Upper lobe of left lung (tissue), 6 donors: Measurements from ENCODE around the gene ACTC1. TPM values are rescaled to one million over a fixed set of nuclear protein-coding genes. Genes with fewer than 3 reads are reported as not detected.
"Not testable (repeated sequence)": the region's sequence is repeated elsewhere in the genome, so short reads cannot be mapped to it uniquely, and the experiment has no call there.

Experiments used
- ATAC-seq, 2 donors: fragments of 200-7000 bp; cut with Tn5 transposase; one replicate each; pipeline ENCODE4 v1.9.1; 2022; ENCODE audit warnings: mild to moderate bottlenecking in 2 of 2, moderate library complexity in 2 of 2; ENCODE audit not compliant: low FRiP score in 2 of 2
- DNase-seq, 2 donors: peaks; one replicate each; pipeline ENCODE4 v3.0.0-alpha.2; 2019 to 2020
- H3K27ac ChIP-seq, 4 donors: fragments of 200-600 bp; sonication (generic); one replicate each; pipeline ENCODE4 v1.5.1; 2016 to 2019
- H3K27me3 ChIP-seq, 4 donors: fragments of 200-600 bp; sonication (generic); one replicate each; pipeline ENCODE4 v1.5.1; 2017 to 2019
- H3K36me3 ChIP-seq, 4 donors: fragments of 200-600 bp; sonication (generic); one replicate each; pipeline ENCODE4 v1.5.1; 2016 to 2019
- H3K4me1 ChIP-seq, 4 donors: fragments of 200-600 bp; sonication (generic); one replicate each; pipeline ENCODE4 v1.5.1; 2018 to 2019
- H3K4me3 ChIP-seq, 4 donors: fragments of 200-600 bp; sonication (generic); one replicate each; pipeline ENCODE4 v1.5.1; 2017 to 2019; ENCODE audit warnings: mild to moderate bottlenecking in 2 of 4, moderate library complexity in 1 of 4
- H3K9me3 ChIP-seq, 4 donors: fragments of 200-600 bp; sonication (generic); one replicate each; pipeline ENCODE4 v1.5.1; 2018 to 2019
- EP300 ChIP-seq, 4 donors: sonication (generic); formaldehyde crosslinking; IDR thresholded peaks; one replicate each; pipeline ENCODE4 v1.5.1; 2017; ENCODE audit warnings: antibody characterized with exemption in 4 of 4, control low read depth in 2 of 4
- POLR2A ChIP-seq, 4 donors: fragments of 450-650 bp; IDR thresholded peaks; one replicate each; pipeline ENCODE4 v1.5.1; 2016 to 2017; ENCODE audit warnings: antibody characterized with exemption in 4 of 4, mild to moderate bottlenecking in 2 of 4
- POLR2AphosphoS5 ChIP-seq, 2 donors: sonication (generic); formaldehyde crosslinking; IDR thresholded peaks; one replicate each; pipeline ENCODE4 v1.5.1; 2017; ENCODE audit warnings: antibody characterized with exemption in 2 of 2
- WGBS, 2 donors: methylation state at CpG; one replicate each; pipeline ENCODE4 v1.1.5; 2017 to 2018; 5-methylcytosine and 5-hydroxymethylcytosine counted together
- total RNA-seq, 6 donors: library from RNA; depleted of rRNA in 4 of 6; stranded (reverse); fragments of >200 nt in 4 of 6; gene quantifications; one replicate each; pipeline versions ENCODE4 v1.1.0 to v1.2.1, GENCODE V29; 2016 to 2021
- TF ChIP-seq, protein P1 (sequence below), 6 experiments: fragments of 450-650 bp in 4 of 6; fragments of 200-600 bp in 2 of 6; sonication (generic) in 2 of 6; IDR thresholded peaks; one replicate each; pipeline ENCODE4 v1.5.1; 2016 to 2019; ENCODE audit warnings: antibody characterized with exemption in 6 of 6
- donor health status: DM: no; HTN: no; CAD: no; lungs with moderate emphysema.
- donor health status: DM: no; HTN: yes; CAD: no; lungs with severe emphysema.

Gene ACTC1
- total RNA-seq, 6 donors from 2014 or later: not detected

DNA sequence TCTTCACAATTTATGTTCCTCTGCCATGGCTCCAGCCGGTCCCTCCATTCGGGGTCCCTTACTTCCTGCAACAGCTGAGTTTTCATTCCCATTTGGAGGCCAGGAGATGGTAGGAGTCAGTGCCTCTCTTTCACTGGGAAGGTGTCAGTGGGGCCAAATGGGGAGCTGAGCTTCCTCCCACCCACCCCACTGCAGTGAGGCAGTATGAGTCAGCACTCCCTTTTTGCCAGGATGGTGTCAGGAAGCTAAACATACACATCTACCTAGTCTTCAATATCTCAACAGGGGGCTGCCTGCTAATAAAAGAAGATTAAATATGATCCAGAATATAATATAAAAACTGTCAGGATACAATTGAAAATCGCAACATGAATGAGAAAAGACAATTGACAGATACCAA lies 12.7 kb upstream of the ACTC1 start:
- no peaks in the 10 kb centered on the region for H3K9me3 ChIP-seq
- DNase-seq (no peak), ATAC-seq (no peak)
- H3K36me3 ChIP-seq: no peaks in the 10 kb centered on the region
- H3K4me1 ChIP-seq: no peaks in the 10 kb centered on the region
- H3K27ac ChIP-seq: no peak overlapping the region
- WGBS, 2 donors: 90 to 96% methylated on average over 3 of the region's 3 CpGs
- no peak overlapping the region for H3K4me3 ChIP-seq
- TF ChIP-seq, protein P1, sequence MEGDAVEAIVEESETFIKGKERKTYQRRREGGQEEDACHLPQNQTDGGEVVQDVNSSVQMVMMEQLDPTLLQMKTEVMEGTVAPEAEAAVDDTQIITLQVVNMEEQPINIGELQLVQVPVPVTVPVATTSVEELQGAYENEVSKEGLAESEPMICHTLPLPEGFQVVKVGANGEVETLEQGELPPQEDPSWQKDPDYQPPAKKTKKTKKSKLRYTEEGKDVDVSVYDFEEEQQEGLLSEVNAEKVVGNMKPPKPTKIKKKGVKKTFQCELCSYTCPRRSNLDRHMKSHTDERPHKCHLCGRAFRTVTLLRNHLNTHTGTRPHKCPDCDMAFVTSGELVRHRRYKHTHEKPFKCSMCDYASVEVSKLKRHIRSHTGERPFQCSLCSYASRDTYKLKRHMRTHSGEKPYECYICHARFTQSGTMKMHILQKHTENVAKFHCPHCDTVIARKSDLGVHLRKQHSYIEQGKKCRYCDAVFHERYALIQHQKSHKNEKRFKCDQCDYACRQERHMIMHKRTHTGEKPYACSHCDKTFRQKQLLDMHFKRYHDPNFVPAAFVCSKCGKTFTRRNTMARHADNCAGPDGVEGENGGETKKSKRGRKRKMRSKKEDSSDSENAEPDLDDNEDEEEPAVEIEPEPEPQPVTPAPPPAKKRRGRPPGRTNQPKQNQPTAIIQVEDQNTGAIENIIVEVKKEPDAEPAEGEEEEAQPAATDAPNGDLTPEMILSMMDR (IDR thresholded peaks at IDR 0.05): no peak
- no peak for TF ChIP-seq EP300 (IDR thresholded peaks at IDR 0.05)
- TF ChIP-seq POLR2AphosphoS5 (IDR thresholded peaks at IDR 0.05): no peak
- no peak for TF ChIP-seq POLR2A (IDR thresholded peaks at IDR 0.05)
- no peaks in the 10 kb centered on the region for H3K27me3 ChIP-seq

DNA sequence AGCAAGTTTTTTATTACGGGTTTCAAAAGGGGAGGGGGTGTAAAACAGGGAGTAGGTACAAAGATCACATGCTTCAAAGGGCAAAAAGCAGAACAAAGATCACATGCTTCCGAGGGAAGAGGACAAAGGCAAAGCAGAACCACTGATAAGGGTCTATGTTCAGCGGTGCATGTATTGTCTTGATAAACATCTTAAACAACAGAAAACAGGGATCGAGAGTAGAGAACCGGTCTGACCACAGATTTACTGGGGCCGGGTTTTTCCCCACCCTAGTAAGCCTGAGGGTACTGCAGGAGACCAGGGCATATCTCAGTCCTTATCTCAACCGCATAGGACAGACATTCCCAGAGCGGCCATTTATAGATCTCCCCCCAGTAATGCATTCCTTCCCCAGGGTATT lies 11.9 kb upstream of the ACTC1 start:
- 76 to 84% methylated on average over 8 of the region's 8 CpGs for WGBS, 2 donors
- not testable (repeated sequence) for H3K4me3 ChIP-seq, ATAC-seq, H3K4me1 ChIP-seq, H3K27me3 ChIP-seq, H3K27ac ChIP-seq, H3K9me3 ChIP-seq, DNase-seq, H3K36me3 ChIP-seq

DNA sequence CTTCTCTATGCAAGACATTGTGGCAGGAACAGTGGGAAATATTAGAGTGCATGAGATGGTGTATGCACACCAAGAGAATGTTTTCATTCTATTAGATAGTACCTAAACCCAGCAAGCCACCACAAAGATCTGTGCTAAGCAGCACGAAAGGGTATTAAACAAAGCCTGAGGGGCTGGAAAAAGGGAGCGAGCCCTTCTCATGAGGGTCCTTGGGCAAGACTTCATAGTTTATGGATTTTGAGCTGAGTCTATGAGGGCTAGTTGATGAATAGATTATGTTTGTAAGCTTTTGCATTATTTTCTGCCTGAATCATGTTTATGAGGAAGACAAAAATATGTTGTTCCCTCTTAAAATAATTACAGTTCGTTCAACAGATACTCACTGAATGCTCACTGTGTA lies 9.4 kb upstream of the ACTC1 start:
- no peak for ATAC-seq
- WGBS, 2 donors: 77 to 81% methylated on average over 3 of the region's 3 CpGs
- TF ChIP-seq EP300 (IDR thresholded peaks at IDR 0.05): no peak
- TF ChIP-seq, protein P1 (IDR thresholded peaks at IDR 0.05): no peak
- TF ChIP-seq POLR2A (IDR thresholded peaks at IDR 0.05): no peak
- no peak for TF ChIP-seq POLR2AphosphoS5 (IDR thresholded peaks at IDR 0.05)
- no peaks in the 10 kb centered on the region for H3K27me3 ChIP-seq
- no peaks in the 10 kb centered on the region for H3K36me3 ChIP-seq
- no peak overlapping the region for H3K27ac ChIP-seq
- H3K9me3 ChIP-seq: no peaks in the 10 kb centered on the region
- no peaks in the 10 kb centered on the region for H3K4me1 ChIP-seq
- no peak overlapping the region for H3K4me3 ChIP-seq
- no peak for DNase-seq

DNA sequence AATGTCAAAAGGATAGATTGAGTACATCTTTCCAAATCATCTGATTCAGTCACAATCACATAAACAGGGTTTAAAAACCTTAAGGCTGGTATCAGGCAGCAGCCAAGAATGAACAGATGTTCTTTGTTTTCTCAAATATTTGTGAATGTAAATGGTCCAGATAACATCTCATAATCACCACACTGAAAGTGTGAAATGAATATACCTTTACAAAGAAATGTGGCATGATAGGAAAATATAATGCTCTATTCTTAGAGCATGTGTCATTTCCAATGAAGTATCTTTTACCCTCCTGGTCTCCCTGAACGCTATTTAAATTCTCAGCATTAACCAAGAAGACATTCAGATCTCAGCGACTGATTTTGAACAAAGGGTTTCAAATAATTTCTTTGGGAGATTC lies 8.8 kb upstream of the ACTC1 start:
- Histone ChIP-seq H3K36me3 (no peaks in the 10 kb centered on the region), H3K27me3 (no peaks in the 10 kb centered on the region), H3K27ac (no peak overlapping the region), H3K4me3 (no peak overlapping the region), H3K9me3 (no peaks in the 10 kb centered on the region), H3K4me1 (no peaks in the 10 kb centered on the region)
- ATAC-seq (no peak), DNase-seq (no peak)
- TF ChIP-seq POLR2A (IDR thresholded peaks at IDR 0.05) (no peak), EP300 (IDR thresholded peaks at IDR 0.05) (no peak), POLR2AphosphoS5 (IDR thresholded peaks at IDR 0.05) (no peak)
- TF ChIP-seq, protein P1 (IDR thresholded peaks at IDR 0.05): no peak
- 76 to 86% methylated on average over 2 of the region's 2 CpGs for WGBS, 2 donors

DNA sequence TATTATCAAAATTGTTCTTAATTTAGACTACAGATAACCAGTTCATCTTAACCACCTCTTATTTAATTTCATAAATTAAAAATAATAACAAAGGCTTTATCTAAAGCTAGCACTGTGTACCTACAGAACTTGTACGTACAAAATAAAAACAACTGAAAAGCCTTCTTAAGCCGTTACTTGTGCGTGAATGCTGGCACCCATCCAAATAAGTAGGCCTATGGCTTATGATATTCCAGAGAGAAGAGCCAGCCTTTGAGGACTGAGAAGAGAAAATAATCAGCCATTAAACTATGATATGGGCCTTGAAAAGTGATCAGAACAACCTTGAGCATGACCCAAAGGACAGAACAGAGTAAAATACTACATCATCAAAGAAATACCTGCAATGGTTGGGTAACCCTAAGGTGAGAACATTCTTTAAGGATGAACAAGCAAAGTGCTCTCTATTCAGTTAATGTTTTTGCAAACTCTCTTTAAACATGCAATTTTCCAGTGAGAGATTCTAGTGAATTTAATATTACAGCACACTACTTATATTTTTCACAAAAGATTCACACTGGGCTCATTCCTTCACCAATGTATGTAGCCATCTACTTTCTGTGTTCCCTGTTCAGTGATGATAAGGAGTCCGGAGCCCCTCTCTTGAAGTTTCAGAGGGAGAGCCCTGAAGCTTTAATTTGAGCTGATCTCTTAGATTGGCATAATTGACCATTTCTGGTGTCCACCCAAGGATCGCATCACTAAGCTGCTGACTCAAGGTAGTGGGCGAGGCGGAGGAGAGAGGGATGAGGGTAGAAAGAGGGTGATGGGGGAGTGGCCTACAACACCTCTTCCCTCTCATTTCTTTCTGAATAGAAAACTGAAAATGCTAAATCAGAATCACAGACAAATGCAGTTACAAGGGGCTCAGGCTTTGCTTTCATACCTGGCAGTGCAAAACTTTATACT lies 7.7 kb upstream of the ACTC1 start:
- WGBS, 2 donors: 90 to 96% methylated on average over 7 of the region's 7 CpGs
- Histone ChIP-seq H3K4me1 (no peaks in the 10 kb centered on the region), H3K9me3 (no peaks in the 10 kb centered on the region), H3K36me3 (no peaks in the 10 kb centered on the region), H3K4me3 (no peak overlapping the region), H3K27ac (no peak overlapping the region), H3K27me3 (no peaks in the 10 kb centered on the region)
- TF ChIP-seq POLR2A (IDR thresholded peaks at IDR 0.05) (no peak), POLR2AphosphoS5 (IDR thresholded peaks at IDR 0.05) (no peak), EP300 (IDR thresholded peaks at IDR 0.05) (no peak)
- TF ChIP-seq, protein P1 (IDR thresholded peaks at IDR 0.05): no peak
- no peak for DNase-seq
- no peak for ATAC-seq
